HG03135 (cell line): ENCODE data around the gene DOCK1.

Experiments
- ATAC-seq: cut with Tn5 transposase; IDR thresholded peaks from one replicate; pipeline ENCODE4 v1.9.1; 2021; ENCODE audit warnings: mild to moderate bottlenecking, moderate library complexity; ENCODE audit not compliant: unreplicated experiment

The DOCK1 gene

GRCh38 chr10:127374901-127375300, 469.7 kb downstream of the DOCK1 start:
- ATAC-seq: no peak

GRCh38 chr10:127375461-127375860, 470.2 kb downstream of the DOCK1 start:
- ATAC-seq: no peak

GRCh38 chr10:127376071-127376470, 470.8 kb downstream of the DOCK1 start:
- ATAC-seq: no peak

- ATAC-seq: no peak
Observed at GRCh38 chr10:127378628-127379027, 473.4 kb downstream of the DOCK1 start.

GRCh38 chr10:127384532-127384931, 479.3 kb downstream of the DOCK1 start:
- ATAC-seq: no peak

GRCh38 chr10:127385066-127385465, 479.8 kb downstream of the DOCK1 start:
- no peak for ATAC-seq

- no peak for ATAC-seq
Observed at GRCh38 chr10:127386606-127387327, 481.5 kb downstream of the DOCK1 start.

- ATAC-seq: no peak
Observed at GRCh38 chr10:127391875-127392274, 486.6 kb downstream of the DOCK1 start.

GRCh38 chr10:127392351-127393235, 487.4 kb downstream of the DOCK1 start:
- no peak for ATAC-seq

GRCh38 chr10:127398140-127398970, 493.1 kb downstream of the DOCK1 start:
- no peak for ATAC-seq

GRCh38 chr10:127398971-127399365, 493.7 kb downstream of the DOCK1 start:
- no peak for ATAC-seq

GRCh38 chr10:127399668-127400067, 494.4 kb downstream of the DOCK1 start:
- no peak for ATAC-seq

GRCh38 chr10:127400216-127400615, 495.0 kb downstream of the DOCK1 start:
- ATAC-seq: no peak

GRCh38 chr10:127402596-127403409, 497.6 kb downstream of the DOCK1 start:
- no peak for ATAC-seq

- ATAC-seq: no peak
Observed at GRCh38 chr10:127405221-127405620, 500.0 kb downstream of the DOCK1 start.

- no peak for ATAC-seq
Observed at GRCh38 chr10:127406018-127406550, 500.9 kb downstream of the DOCK1 start.

- no peak for ATAC-seq
Observed at GRCh38 chr10:127407551-127407950, 502.3 kb downstream of the DOCK1 start.

- no peak for ATAC-seq
Observed at GRCh38 chr10:127408112-127408710, 503.0 kb downstream of the DOCK1 start.

- no peak for ATAC-seq
Observed at GRCh38 chr10:127408733-127409132, 503.5 kb downstream of the DOCK1 start.

GRCh38 chr10:127410030-127410429, 504.8 kb downstream of the DOCK1 start:
- no peak for ATAC-seq
